HG03175 (cell line): ENCODE results near the gene MLXIP.
"Not testable (repeated sequence)": the region's sequence is repeated elsewhere in the genome, so short reads cannot be mapped to it uniquely, and the experiment has no call there.

Experiments used
- ATAC-seq: cut with Tn5 transposase; IDR thresholded peaks from one replicate; pipeline ENCODE4 v1.9.1; 2021; ENCODE audit warnings: mild to moderate bottlenecking, moderate library complexity; ENCODE audit not compliant: unreplicated experiment

MLXIP gene

DNA sequence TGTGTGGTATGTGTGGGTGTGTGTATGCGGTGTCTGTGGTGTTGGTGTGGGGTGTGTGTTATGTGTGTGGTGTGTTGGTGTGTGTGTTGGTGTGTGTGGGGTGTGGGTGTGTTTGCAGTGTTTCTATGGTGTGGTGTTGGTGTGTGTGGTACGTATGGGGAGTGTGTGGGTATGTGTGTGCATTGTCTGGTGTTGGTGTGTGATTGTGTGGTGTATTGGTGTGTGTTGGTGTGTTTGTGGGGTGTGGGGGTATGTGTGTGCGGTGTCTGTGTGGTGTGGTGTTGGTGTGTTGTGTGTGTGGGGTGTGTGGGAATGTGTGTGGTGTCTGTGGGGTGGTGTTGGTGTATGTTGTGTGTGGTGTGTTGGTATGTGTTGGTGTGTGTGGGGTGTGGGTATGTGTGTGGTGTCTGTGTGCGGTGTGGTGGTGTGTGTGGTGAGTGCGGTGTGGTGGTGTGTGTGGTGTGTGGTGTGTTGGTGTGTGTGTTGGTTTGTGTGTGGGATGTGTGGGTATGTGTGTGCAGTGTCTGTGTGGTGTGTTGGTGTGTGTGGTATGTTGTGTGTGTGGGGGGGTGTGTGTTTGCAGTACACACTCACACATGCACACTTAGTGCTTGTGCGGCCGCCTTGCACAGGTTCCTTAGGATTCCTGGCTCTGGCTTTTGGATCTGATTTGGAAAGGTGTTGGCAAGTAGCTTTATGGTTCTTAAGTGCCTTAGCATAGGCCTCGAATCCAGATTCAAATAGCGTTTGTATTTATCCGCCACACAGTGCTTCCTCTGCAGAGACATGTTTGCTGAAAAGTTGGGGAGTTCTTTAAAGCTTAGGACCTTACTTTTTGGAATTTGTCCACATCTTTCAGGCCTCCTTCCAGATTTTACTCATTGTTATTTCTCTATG is 16.4 kb downstream of the MLXIP start:
- no peak for ATAC-seq

DNA sequence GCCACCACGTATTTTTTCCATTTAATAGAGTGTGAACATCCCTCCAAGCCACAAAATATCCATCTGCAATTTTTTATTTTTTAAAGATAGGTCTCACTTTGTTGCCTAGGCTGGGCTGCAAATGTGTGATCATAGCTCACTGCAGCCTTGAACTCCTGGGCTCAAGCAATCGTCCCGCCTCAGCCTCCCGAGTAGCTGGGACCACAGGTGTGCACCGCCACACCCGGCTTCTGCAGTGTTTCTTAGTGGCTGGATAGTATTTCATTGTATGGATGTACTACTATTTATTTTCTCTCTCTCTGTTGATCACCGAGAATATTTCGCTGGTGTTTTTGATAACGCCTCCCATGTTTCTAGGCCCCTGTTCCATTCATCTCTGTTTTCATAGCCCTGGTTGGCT is 17.5 kb downstream of the MLXIP start:
- ATAC-seq, result no peak

DNA sequence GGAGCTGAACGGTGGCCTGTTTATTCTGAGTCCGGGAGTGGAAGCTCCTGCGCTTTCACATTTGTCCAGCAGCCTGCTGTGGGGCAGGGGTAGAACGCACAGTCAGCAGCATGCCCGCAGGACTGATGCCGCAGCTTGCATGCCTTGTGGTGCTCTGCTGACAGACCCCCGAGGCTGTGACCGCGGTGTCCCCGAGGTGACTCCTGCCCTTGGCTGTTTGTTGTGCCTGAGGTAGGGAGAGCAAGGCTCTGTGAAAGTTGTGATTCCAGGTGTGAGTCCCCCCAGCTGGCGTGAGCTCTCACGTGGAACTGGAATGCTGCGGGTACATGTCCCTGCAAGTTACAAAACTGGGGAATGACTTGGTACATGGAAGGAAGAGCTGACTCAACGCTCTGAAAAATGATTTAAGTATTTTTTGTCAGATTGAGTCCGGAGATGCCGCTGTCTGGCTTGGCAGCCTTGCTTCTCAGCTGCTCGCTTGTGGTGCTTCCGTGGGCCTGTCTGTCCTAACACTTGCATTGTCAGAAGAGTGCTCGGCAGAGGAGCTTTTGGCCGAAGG is 18.1 kb downstream of the MLXIP start:
- no peak for ATAC-seq

DNA sequence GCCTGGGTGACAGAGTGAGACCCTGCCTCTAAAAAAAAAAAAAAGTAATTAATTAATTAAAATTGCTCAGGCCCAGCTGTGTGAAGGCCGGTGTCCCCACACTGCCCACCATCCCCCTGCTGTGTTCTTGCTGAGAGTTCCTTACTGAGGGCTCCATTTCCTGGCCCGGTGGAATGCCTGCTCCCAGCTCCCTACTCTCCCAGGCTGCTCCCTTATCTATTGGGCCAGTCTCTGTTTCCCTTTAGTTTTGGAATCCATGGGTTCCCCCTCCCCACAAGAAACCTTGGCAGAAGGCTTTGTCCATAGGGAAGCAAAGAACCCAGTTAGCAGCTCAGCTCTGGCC is 19.0 kb downstream of the MLXIP start:
- no peak for ATAC-seq

DNA sequence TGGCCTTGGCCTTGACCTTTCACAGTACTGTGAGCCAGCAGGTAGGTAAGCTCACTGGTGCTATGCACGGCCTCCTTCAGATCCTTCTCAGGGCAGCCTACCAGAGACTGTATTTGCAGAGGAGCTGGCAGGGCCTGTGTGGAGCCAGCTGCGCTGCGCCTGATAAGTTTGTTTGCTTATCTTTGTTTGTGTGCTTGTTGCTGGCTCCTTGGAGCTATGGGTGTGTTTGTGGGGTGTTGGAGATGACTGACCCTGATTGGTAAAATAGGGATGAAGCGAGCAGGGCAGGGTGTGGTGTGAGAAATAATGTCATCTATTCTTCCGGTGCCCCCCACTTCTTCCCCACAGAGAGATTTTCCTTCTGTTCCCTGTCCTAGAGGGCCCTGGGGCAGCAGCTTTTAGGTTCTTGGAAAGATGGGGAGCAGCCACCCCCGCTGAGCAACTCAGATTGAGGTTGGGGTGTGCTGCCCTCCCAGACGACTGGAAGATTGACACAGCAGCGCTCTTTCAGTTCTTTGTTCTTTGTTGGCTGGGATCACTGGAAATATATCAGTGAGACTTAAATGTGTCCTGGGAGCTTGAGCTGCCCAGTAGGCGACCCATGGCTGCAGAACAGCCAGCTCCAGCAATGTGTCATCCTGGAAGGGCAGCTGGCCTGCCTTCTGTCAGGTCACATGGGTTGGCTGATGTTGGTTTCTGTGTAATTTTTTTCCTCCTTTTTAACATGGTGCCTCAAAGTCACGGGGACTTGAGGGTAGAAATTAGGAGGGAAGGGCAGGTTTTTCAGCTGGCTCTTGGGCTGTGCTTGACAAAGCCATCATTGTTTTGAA is 19.6 kb downstream of the MLXIP start:
- no peak for ATAC-seq

DNA sequence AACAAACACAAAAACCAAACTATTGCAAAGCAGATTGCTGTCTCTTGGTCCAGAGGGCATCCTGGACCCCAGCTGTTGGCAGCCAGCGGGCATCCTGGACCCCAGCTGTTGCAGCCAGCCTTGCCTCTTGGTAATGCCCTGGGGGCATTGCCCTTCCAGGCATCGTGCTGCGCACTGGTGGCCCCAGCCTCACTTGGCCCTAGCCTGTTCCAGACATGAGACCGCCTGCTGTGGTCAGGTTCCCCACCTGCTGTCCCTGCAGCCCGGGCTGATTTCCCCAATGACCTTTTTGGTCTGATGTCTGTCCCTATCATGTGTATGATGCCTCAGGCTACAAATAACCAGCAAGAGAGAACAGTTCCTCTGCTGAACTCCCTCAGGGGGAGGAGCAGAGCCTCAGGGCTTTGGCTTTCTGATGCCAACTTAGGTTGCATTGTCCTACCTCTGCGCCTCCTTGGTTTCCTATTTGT is 20.8 kb downstream of the MLXIP start:
- no peak for ATAC-seq

DNA sequence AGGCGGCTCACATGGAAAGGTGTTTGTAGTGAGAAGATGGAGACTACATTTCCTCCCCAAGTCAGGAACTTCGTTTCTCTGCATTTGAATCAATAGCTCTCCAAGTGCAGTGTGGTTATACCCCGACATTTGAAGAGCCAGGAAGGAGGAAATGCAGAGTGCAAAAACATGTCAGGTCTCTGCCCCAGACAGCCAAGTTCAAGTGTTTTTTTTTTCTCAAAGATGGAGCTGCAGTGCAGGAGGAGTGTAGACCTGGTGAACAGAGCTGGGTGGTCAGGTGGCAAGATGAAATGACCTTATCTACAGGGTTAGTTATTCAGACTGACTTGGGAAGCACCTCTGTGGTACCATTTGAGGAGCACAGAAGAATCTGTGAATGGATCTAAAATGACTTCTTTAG is 21.3 kb downstream of the MLXIP start:
- ATAC-seq, result no peak

DNA sequence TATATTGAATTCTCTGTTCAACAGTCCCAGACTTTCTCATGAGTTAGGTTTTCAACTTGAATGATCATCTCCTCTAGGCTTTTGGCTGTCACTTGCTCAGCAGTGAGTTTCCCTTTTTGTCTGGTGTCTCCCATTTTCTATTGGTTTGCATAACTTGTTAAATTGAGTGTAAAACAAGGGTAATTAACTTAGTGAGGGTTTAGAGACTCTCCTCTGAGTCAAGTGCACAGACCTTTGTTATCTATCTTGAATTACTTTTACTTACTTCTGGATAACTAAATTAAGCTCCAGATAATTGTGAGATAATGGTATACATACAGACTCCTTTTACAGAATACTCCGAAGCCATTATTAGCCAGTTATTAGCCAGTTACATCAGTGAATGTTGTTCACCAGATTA is 22.0 kb downstream of the MLXIP start:
- ATAC-seq, result no peak

DNA sequence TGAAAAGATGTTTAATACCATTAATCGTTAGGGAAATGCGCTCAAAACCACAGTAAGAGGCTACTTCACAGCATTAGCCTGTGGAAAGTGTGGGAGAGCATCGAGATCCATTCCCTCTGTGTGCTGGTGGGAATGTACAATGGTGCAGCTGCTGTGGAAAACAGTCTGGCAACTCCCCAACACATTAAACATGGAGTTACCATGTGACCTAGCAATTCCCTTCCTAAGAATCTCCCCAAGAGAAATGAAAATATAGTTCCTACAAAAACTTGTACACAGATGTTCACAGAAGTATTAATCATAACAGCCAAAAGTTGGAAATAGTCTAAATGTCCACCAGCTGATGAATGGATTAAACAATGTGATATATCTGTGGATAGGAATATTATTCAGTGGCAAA is 23.8 kb downstream of the MLXIP start:
- no peak for ATAC-seq

DNA sequence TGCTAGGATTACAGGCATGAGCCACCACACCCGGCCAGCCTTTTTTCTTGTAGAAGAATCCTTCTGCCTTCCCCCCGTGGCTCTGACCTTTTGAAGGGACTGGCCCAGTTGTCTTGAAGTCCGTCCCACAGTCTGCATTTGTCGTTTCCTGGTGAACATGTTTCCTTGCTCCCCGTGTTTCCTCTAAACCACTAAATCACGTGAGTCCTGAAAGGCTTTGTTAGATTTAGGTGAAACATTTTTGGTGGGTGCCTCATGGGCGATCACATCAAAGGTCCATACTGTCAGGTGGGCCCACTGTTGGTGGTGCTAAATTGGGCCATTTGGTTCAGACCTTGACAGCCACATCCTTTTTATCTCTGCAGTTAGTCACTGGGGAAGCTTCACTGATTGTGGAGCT is 26.3 kb downstream of the MLXIP start:
- ATAC-seq, result no peak

DNA sequence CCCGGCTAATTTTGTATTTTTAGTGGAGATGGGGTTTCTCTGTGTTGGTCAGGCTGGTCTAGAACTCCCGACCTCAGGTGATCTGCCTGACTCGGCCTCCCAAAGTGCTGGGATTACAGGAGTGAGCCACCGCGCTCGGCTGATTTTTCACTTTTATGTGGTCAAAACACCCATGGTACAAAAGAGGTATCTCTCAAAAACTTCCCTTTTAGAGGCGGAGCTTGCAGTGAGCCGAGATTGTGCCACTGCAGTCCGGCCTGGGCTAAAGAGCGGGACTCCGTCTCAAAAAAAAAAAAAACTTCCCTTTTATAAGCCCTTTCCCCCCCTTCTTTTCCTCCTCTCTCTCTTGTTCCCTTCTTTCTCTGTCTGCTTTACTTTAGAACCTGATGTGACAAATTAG is 26.9 kb downstream of the MLXIP start:
- not testable (repeated sequence) for ATAC-seq

DNA sequence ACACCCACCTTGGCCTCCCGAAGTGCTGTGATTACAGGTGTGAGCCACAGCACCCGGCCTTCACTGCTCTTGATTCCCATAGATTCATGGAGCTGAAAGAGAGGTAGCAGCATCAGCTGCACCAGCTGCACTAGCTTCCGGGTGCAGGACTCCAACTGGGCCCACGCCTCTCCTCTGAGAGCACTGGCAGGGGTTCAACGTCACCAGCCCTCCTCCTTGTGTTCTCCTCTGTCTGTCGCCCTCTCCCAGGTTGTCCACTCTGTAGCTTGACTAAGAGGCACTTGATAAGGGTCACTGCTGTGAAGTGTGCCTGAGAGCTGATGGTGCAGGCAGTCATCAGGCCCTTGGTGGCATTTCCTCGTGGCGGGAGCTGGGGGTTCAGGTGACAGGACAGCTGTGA is 28.3 kb downstream of the MLXIP start:
- ATAC-seq, result no peak

DNA sequence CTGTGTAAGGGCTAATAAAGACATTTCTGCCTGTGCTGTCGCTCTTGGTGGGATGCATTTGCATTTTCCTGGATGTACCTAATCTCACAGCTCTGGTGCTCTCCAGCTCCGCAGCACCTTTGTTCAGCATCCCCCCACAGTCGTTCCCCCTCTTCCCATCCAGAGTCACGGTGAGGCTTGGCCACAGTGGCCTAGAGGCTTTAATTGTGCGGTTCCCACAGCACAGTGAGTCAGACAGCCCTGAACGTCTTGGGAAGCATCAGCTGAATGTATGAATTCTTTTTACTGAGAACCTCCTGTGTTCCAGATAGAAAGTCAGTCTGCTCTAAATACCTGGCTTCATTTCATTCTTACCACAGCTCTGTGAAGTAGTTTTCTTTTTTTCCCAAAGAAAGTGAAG is 28.7 kb downstream of the MLXIP start:
- ATAC-seq, result no peak

DNA sequence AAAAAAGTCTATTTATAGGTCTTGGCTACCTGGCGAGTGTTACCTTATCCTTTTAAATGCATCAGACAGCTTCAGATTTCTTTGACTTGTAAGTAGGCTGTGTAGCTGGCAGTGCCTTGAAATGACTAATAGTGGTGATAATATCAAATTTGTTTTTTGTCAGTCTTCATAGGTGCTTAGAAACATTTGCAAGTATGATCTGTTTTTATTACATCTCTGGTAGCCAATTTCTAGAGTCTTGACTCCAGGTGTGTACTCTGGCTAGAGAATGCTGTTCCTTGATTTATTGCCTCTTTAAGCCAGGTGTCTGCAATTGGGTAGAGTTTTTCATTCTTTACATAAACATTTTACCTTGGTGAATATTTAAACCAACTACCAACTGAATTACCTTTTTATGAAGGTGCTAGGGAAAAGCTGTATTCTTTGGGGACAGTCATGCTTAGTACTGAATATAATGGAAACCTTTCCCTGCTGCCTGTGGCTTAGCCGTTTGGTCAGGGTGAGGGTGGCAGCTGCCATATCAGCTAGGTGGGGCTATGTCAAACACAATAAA is 32.6 kb downstream of the MLXIP start:
- no peak for ATAC-seq

DNA sequence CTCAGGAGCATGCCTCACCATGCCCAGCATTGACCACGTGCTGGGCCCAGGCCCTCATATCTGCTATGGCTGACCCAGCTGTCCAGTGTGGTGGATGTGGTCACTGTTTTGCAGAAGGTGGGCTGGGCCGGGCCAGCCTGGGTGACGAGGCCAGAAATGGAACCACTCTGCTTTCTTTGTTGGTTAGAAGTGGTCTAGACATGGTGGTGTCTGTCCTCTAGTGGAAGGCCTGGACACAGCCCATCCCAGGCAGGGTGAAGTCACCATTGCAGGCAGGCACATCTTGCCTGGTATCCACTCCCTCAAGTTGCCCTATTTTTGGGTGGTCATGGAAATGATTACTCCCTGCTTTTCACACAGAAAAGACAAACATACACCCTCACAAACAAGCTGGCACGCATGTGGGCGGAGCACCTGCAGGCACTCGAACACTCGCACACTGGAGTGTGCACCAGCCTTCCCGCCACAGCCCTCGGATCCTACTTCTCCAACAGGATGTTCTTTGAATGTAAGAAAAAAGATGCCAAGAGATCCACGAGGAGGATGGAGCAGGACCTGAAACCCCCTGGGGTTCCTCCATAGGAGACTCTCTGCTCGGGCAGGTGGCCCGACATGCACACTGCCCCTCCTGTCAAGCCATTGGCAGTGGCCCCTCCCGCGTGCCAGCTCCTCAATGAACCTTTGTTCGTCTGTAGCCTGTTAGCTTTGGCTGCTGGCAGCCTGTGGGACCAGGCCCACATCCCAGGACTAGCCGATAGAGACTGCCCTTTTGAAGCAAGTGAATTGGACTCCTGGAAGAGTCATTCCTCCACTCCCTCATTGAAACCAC is 38.4 kb downstream of the MLXIP start:
- no peak for ATAC-seq

DNA sequence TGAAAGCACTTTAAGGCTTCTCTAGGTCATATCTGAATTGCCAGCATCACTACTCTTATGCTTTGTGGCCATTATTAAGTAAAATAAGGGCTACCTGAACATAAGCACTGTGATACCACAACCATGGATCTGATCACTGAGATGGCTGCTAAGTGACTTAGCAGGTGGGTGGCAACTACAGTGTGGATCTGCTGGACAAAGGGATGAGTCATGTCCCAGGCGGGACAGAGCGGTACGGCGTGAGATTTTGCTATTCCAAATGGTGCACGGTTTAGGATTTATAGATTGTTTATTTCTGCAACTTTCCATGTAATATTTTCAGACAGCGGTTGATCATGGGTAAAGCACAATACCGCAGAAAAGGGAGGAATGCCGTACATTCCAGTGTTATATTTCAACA is 39.4 kb downstream of the MLXIP start:
- no peak for ATAC-seq

DNA sequence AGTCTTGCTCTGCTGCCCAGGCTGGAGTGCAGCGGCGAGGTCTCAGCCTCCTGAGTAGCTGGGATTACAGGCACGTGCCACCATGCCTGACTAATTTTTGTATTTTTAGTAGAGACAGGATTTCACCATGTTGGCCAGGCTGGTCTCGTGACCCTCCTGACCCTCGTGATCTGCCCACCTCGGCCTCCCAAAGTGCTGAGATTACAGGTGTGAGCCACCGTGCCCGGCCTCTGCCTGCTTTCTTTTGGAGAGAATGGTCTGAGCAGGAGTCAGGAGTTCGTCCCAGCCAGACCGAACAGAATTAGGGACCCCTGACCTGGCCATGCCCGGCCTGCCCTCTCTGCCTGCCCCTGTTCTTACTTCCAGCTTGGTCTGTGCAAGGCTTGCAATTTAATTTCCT is 42.8 kb downstream of the MLXIP start:
- not testable (repeated sequence) for ATAC-seq

DNA sequence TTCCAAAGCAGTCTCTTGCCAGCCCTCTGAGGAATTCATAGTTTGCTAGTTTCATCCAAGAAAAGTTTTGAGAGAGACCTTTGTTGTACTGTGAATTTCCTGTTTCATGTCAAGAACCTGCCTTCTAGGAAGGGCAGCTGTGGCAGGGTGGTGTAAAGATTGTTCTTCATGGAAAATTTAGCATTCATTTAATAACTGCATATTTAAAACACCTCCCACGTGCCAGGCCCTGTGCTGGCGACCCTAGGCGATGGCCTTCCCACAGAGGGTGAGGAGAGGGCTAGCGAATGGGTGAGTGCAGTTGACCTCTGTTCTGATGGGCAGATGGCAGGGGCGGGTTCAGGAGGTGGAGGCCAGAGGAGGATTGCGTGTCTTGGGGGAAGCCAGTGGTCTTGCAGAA is 43.2 kb downstream of the MLXIP start:
- ATAC-seq, result no peak

DNA sequence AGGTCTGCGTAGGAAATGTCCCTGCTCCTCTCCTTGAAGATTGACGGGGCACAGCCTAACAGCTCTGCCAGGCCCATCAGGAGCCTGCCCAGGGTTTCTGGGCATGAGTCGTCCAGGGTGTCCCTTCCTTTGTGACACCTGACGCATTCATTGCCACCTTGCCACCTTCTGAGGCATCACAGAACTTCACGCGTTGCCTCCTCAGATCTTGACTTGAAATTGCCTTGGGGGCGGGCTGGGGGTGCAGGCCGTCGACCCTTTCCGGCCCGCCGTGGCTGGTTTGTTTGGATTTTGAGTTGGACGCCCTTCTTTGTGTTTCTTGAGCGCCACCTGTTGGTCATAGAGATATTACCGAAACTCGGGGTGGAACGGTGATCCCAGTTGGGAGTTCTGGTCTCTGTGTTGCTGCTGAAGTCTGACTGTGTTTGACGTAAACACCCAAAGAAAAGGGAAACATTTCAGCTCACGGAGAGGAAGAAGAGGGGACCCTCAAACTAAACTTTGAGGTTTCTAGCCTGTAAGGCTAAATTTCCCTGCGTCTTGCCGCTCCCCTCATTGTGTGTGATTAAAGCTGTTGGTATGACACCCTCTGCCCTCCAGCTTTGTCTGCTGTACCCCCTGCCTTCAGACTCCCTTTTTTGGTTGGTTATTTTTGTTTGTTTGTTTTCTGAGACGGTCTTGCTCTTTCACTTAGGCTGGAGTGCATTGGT is 44.6 kb downstream of the MLXIP start:
- ATAC-seq, result no peak

DNA sequence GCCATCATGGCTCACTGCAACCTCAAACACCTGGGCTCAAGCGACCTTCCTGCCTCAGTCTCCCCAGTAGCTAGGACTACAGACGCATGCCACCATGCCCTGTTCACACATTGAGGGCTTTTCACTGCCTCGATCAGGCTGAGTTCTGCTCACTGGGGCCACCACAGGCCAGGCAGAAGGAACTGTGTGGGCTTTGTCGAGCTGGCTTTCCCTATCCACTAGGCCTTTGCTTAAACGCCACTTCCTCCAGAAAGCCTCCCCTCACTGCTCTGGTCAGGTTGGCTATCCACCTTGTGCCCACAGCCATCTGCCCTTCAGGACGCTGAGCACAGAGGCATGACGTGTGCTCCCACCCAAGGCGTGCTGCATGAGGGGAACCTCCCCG is 45.2 kb downstream of the MLXIP start:
- ATAC-seq, result no peak
